Activated CD8-positive, alpha-beta T cell treated with anti-CD3 and anti-CD28 coated beads for 36 hours (primary cell): Measurements from ENCODE around the gene PSG11. TPM values are rescaled to one million over a fixed set of nuclear protein-coding genes. Genes with fewer than 3 reads are reported as not detected.
"Not testable (repeated sequence)": the region's sequence is repeated elsewhere in the genome, so short reads cannot be mapped to it uniquely, and the experiment has no call there.

Experiments used
- ATAC-seq: fragments of 200-7000 bp; cut with Tn5 transposase; one replicate; pipeline ENCODE4 v1.10.0; 2021; ENCODE audit warnings: mild to moderate bottlenecking, moderate library complexity
- CTCF ChIA-PET: fragments of 350-600 bp; sonication (Branson Sonifier 250); formaldehyde crosslinking; loops from one replicate; lab custom pipeline; 2021; ENCODE audit warnings: antibody characterized with exemption; lab: Charles Lee
- POLR2A ChIA-PET: fragments of 350-600 bp; sonication (Branson Sonifier 250); formaldehyde crosslinking; loops from one replicate; lab custom pipeline; 2021; ENCODE audit warnings: antibody characterized with exemption; lab: Charles Lee
- DNase-seq: peaks from one replicate; pipeline ENCODE4 v3.0.0-alpha.2; 2020
- H3K27ac Mint-ChIP-seq: one replicate; pipeline ENCODE4 v1.8.0; 2021; ENCODE audit warnings: mild to moderate bottlenecking, mixed read lengths
- H3K27me3 Mint-ChIP-seq: one replicate; pipeline ENCODE4 v1.8.0; 2021; ENCODE audit warnings: mixed read lengths
- H3K36me3 Mint-ChIP-seq: one replicate; pipeline ENCODE4 v1.8.0; 2021; ENCODE audit warnings: low read depth, mixed read lengths
- H3K4me1 Mint-ChIP-seq: one replicate; pipeline ENCODE4 v1.8.0; 2021; ENCODE audit warnings: low read depth, mixed read lengths
- H3K4me3 Mint-ChIP-seq: one replicate; pipeline ENCODE4 v1.8.0; 2021; ENCODE audit warnings: mild to moderate bottlenecking, moderate library complexity, mixed read lengths
- H3K9me3 Mint-ChIP-seq: one replicate; pipeline ENCODE4 v1.8.0; 2021; ENCODE audit warnings: mixed read lengths
- intact Hi-C: fragments of 100-400 bp; cut with micrococcal nuclease; formaldehyde crosslinking; loops from one replicate; pipeline ENCODE4 v1.10.0; 2022
- total RNA-seq, 2 experiments: library from RNA; stranded (reverse); gene quantifications; one replicate each; pipeline ENCODE4 v1.2.3, GENCODE V29; 2021

Gene PSG11
- not detected for total RNA-seq

DNA sequence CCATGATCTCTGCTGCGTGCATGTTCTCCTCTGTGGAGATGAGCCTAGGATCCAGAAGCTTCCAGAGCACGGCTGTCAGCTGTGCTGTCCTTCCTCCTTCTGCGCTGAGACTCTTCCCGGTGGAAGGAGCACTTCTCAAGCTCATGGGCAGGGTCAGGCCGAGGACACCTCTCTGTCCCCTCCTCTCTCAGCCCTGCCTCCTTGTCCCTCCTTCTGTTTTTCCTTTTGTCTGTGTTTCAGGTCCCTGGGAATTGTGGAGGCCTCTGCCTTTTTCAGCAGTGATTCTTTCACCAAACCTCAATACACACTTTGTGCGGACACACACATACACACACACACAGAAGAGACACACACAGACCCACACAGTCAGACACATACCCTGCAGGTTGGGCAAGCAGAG is at the start of gene PSG11:
TSS of gene PSG11 (minus strand) at position 101 of the 400 bp plus-strand sequence. CDS start at position 4, 97 bp downstream.
- POLR2A ChIA-PET, CTCF ChIA-PET, ATAC-seq, H3K36me3 Mint-ChIP-seq, H3K27me3 Mint-ChIP-seq, DNase-seq, intact Hi-C loops, H3K4me1 Mint-ChIP-seq, H3K27ac Mint-ChIP-seq, H3K4me3 Mint-ChIP-seq, H3K9me3 Mint-ChIP-seq: not testable (repeated sequence)

- ATAC-seq, CTCF ChIA-PET, H3K4me3 Mint-ChIP-seq, H3K4me1 Mint-ChIP-seq, H3K36me3 Mint-ChIP-seq, H3K27ac Mint-ChIP-seq, POLR2A ChIA-PET, H3K9me3 Mint-ChIP-seq, intact Hi-C loops, DNase-seq: not testable (repeated sequence)
- peaks cover 13% of the 10 kb centered on the region for H3K27me3 Mint-ChIP-seq
Measured at GRCh38 chr19:43062418-43062817, 36.1 kb upstream of the PSG11 start.

DNA sequence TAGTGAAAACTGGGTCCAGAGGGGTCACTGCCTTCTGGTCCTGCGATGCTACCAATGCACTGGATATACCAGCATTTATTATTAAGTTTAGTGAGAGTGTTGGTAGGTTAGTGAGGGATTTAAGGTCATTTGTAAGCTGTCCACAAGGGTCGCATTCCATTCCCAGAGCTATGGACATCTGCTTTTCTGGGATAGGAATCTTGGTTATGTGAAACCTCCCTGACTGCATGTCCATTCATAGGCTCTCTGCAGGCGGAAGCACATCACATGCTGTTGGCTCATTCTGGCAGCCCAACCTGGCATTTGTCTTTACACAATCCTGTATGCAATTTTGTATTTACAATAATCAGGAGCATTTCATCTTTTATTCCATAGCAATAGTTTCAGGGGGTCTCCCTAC is 35.1 kb upstream of the PSG11 start:
- CTCF ChIA-PET, H3K27me3 Mint-ChIP-seq: not testable (repeated sequence)

GRCh38 chr19:43060254-43060653 is 34.0 kb upstream of the PSG11 start:
- CTCF ChIA-PET, DNase-seq, H3K36me3 Mint-ChIP-seq, H3K4me1 Mint-ChIP-seq, intact Hi-C loops, ATAC-seq, H3K4me3 Mint-ChIP-seq, H3K27me3 Mint-ChIP-seq, H3K27ac Mint-ChIP-seq, POLR2A ChIA-PET: not testable (repeated sequence)
- H3K9me3 Mint-ChIP-seq = peaks cover 15% of the 10 kb centered on the region

More for the DNA sequence above, 35.1 kb upstream of the PSG11 start:
- ATAC-seq, DNase-seq, intact Hi-C loops, H3K4me3 Mint-ChIP-seq, H3K9me3 Mint-ChIP-seq, POLR2A ChIA-PET, H3K4me1 Mint-ChIP-seq, H3K36me3 Mint-ChIP-seq, H3K27ac Mint-ChIP-seq: not testable (repeated sequence)

- H3K4me1 Mint-ChIP-seq, H3K4me3 Mint-ChIP-seq, intact Hi-C loops, DNase-seq, H3K27me3 Mint-ChIP-seq, POLR2A ChIA-PET, CTCF ChIA-PET, ATAC-seq, H3K36me3 Mint-ChIP-seq, H3K27ac Mint-ChIP-seq: not testable (repeated sequence)
- peaks cover 22% of the 10 kb centered on the region for H3K9me3 Mint-ChIP-seq
Measured at GRCh38 chr19:43059482-43059881, 33.2 kb upstream of the PSG11 start.

- peaks cover 25% of the 10 kb centered on the region for H3K9me3 Mint-ChIP-seq
- H3K27ac Mint-ChIP-seq, H3K36me3 Mint-ChIP-seq, DNase-seq, H3K27me3 Mint-ChIP-seq, H3K4me3 Mint-ChIP-seq, H3K4me1 Mint-ChIP-seq, ATAC-seq, POLR2A ChIA-PET, intact Hi-C loops, CTCF ChIA-PET: not testable (repeated sequence)
Measured at GRCh38 chr19:43058440-43058839, 32.2 kb upstream of the PSG11 start.

GRCh38 chr19:43047966-43048365 is 21.7 kb upstream of the PSG11 start:
- H3K27ac Mint-ChIP-seq, H3K36me3 Mint-ChIP-seq, intact Hi-C loops, H3K9me3 Mint-ChIP-seq, H3K27me3 Mint-ChIP-seq, POLR2A ChIA-PET, CTCF ChIA-PET, ATAC-seq, DNase-seq, H3K4me1 Mint-ChIP-seq, H3K4me3 Mint-ChIP-seq: not testable (repeated sequence)

DNA sequence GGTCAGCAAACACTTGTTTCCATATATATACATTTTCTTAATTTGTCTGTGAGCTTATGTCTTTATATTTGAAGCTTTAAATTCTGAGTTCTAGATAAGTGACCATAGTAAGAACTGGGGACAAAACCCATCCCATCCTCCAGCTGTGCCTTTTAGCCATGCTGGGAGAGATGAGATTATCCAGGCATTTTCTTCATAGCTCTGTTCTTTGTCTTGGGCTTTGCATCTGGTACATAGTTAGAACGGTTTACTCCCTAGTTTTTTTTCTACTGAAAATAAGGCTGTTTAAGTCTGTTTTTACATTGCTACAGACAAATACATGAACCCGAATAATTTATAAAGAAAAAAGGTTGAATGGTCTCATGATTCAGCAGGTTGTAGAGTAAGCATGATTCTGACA is 20.3 kb upstream of the PSG11 start:
- POLR2A ChIA-PET, DNase-seq, H3K36me3 Mint-ChIP-seq, intact Hi-C loops, H3K27ac Mint-ChIP-seq, H3K4me3 Mint-ChIP-seq, CTCF ChIA-PET, ATAC-seq, H3K9me3 Mint-ChIP-seq, H3K4me1 Mint-ChIP-seq: not testable (repeated sequence)
- peaks cover 13% of the 10 kb centered on the region for H3K27me3 Mint-ChIP-seq

GRCh38 chr19:43043492-43044180 is 17.4 kb upstream of the PSG11 start:
- H3K36me3 Mint-ChIP-seq, H3K4me1 Mint-ChIP-seq, DNase-seq, H3K9me3 Mint-ChIP-seq, ATAC-seq, intact Hi-C loops, H3K4me3 Mint-ChIP-seq, H3K27ac Mint-ChIP-seq, POLR2A ChIA-PET, CTCF ChIA-PET: not testable (repeated sequence)
- H3K27me3 Mint-ChIP-seq = peaks cover 15% of the 10 kb centered on the region

- DNase-seq, ATAC-seq, intact Hi-C loops, H3K4me3 Mint-ChIP-seq, POLR2A ChIA-PET, H3K9me3 Mint-ChIP-seq, H3K4me1 Mint-ChIP-seq, CTCF ChIA-PET, H3K27ac Mint-ChIP-seq, H3K36me3 Mint-ChIP-seq: not testable (repeated sequence)
- H3K27me3 Mint-ChIP-seq = peaks cover 17% of the 10 kb centered on the region
Measured at GRCh38 chr19:43031645-43032044, 5.4 kb upstream of the PSG11 start.
